Astrocyte (in vitro differentiated cells and primary cell): ENCODE measurements around the gene MAT2A.

Source experiments
- EZH2 ChIP-seq: IDR thresholded peaks from 2 replicates; pipeline ENCODE4 v1.6.1; 2012; ENCODE audit warnings: mild to moderate bottlenecking, low read length, inconsistent platforms; ENCODE audit not compliant: insufficient read depth
- TF ChIP-seq, protein P1 (sequence below): IDR thresholded peaks from 2 replicates; pipeline ENCODE4 v1.5.1; 2011; ENCODE audit warnings: low read depth, mild to moderate bottlenecking, inconsistent platforms, low read length, moderate library complexity; ENCODE audit not compliant: insufficient read depth

DNA sequence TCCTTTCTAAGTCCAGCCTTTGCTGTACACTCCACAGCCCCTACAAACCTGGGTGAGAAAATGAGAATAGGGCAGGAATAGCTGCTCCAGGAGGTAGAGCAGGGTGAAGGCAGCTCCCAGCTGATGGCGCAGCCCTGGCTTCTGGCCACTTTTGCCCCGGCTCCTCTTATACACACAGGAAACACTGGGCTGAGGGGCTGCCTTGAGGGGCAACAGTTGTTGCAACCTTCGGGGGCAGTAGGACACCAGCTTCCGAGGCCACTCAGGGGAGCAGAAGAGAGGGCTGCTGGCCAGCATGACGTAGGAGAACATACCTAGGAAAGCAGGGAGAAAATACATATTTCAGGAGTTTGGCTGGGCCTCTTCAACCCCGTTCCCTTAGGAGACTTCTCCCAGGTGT, 14.2 kb downstream of the MAT2A start:
- TF ChIP-seq, protein P1, sequence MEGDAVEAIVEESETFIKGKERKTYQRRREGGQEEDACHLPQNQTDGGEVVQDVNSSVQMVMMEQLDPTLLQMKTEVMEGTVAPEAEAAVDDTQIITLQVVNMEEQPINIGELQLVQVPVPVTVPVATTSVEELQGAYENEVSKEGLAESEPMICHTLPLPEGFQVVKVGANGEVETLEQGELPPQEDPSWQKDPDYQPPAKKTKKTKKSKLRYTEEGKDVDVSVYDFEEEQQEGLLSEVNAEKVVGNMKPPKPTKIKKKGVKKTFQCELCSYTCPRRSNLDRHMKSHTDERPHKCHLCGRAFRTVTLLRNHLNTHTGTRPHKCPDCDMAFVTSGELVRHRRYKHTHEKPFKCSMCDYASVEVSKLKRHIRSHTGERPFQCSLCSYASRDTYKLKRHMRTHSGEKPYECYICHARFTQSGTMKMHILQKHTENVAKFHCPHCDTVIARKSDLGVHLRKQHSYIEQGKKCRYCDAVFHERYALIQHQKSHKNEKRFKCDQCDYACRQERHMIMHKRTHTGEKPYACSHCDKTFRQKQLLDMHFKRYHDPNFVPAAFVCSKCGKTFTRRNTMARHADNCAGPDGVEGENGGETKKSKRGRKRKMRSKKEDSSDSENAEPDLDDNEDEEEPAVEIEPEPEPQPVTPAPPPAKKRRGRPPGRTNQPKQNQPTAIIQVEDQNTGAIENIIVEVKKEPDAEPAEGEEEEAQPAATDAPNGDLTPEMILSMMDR: no peak
- no peak for TF ChIP-seq EZH2
